Stimulated activated CD4-positive, alpha-beta T cell treated with anti-CD3 and anti-CD28 coated beads, Interleukin-12 subunit alpha, Interleukin-12 subunit beta, amount 100 ng/mL, for 24 hours (primary cell): Measurements from ENCODE around the gene SRCAP.

ENCODE experiments used
- DNase-seq, 2 experiments: peaks; one replicate each; pipeline ENCODE4 v3.0.0-alpha.2; 2020; ENCODE audit warnings: low read depth in 2 of 2

SRCAP gene

GRCh38 chr16:30757316-30757715 is 58.3 kb downstream of the SRCAP start:
- no peak for DNase-seq

- DNase-seq = no peak
Observed at GRCh38 chr16:30758988-30759491, 60.1 kb downstream of the SRCAP start.

- no peak for DNase-seq
Observed at GRCh38 chr16:30760001-30760559, 61.1 kb downstream of the SRCAP start.

GRCh38 chr16:30760577-30761426 is 61.8 kb downstream of the SRCAP start:
- no peak for DNase-seq

GRCh38 chr16:30761427-30761927 is 62.5 kb downstream of the SRCAP start:
- DNase-seq = peak in 1 of 2 experiments; percentile 43

GRCh38 chr16:30761928-30762902 is 63.2 kb downstream of the SRCAP start, which contains the start of the genes CFAP119 and RNF40:
CFAP119 (minus strand) TSS chr16:30762062; CDS start chr16:30761748, 314 bp downstream.
RNF40 (plus strand) TSS chr16:30762322; CDS start chr16:30762546, 224 bp downstream.
- DNase-seq = peak; percentile 81 to 86

GRCh38 chr16:30762991-30763725 is 64.2 kb downstream of the SRCAP start:
- DNase-seq = no peak

GRCh38 chr16:30764086-30764485 is 65.1 kb downstream of the SRCAP start:
- no peak for DNase-seq

- no peak for DNase-seq
Observed at GRCh38 chr16:30764816-30765465, 66.0 kb downstream of the SRCAP start.

- DNase-seq = no peak
Observed at GRCh38 chr16:30766206-30766932, 67.4 kb downstream of the SRCAP start.

GRCh38 chr16:30766933-30767284 is 67.9 kb downstream of the SRCAP start:
- DNase-seq = no peak

- no peak for DNase-seq
Observed at GRCh38 chr16:30767767-30768465, 68.9 kb downstream of the SRCAP start.

GRCh38 chr16:30768583-30769181 is 69.7 kb downstream of the SRCAP start:
- no peak for DNase-seq

GRCh38 chr16:30769379-30770089 is 70.6 kb downstream of the SRCAP start:
- DNase-seq = no peak

GRCh38 chr16:30771726-30772125 is 72.8 kb downstream of the SRCAP start:
- no peak for DNase-seq

- DNase-seq = no peak
Observed at GRCh38 chr16:30773826-30774225, 74.9 kb downstream of the SRCAP start.

GRCh38 chr16:30774367-30775130 is 75.6 kb downstream of the SRCAP start:
- no peak for DNase-seq

- no peak for DNase-seq
Observed at GRCh38 chr16:30775131-30775391, 76.1 kb downstream of the SRCAP start.
